ENCODE results near the gene ANG.

DNA sequence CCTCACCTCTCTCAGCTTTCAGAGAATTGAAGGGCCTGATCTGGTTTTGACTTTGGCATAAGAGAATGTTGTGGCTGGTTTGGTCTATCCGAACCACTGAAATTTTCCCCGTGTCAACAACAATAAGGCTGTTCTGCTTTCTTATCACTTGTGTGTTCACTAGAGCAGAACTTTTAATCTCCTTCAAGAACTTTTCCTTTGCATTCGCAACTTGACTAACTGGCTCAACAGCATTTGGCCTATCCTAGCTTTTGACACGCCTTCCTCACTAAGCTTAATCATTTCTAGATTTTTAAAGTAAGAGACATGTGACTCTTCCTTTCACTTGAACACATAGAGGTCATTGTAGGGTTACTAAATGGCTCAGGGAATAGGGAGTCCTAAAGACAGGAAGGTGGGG is 31.2 kb downstream of the ANG start:
- TF ChIP-seq, protein P1, sequence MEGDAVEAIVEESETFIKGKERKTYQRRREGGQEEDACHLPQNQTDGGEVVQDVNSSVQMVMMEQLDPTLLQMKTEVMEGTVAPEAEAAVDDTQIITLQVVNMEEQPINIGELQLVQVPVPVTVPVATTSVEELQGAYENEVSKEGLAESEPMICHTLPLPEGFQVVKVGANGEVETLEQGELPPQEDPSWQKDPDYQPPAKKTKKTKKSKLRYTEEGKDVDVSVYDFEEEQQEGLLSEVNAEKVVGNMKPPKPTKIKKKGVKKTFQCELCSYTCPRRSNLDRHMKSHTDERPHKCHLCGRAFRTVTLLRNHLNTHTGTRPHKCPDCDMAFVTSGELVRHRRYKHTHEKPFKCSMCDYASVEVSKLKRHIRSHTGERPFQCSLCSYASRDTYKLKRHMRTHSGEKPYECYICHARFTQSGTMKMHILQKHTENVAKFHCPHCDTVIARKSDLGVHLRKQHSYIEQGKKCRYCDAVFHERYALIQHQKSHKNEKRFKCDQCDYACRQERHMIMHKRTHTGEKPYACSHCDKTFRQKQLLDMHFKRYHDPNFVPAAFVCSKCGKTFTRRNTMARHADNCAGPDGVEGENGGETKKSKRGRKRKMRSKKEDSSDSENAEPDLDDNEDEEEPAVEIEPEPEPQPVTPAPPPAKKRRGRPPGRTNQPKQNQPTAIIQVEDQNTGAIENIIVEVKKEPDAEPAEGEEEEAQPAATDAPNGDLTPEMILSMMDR (conservative IDR thresholded peaks at IDR 0.05; ENCODE audit: low read depth, low read length), result no peak
- no peak for TF ChIP-seq EZH2 (IDR thresholded peaks at IDR 0.05; ENCODE audit: borderline replicate concordance, low read depth, low read length, poor library complexity, severe bottlenecking)

All from A673 (cell line).